Central memory CD4-positive, alpha-beta T cell (primary cell): ENCODE measurements around the gene GPI.
A peak's percentile ranks its signal among the peaks of the same experiment; 100 is the strongest.
"Not testable (repeated sequence)": the region's sequence is repeated elsewhere in the genome, so short reads cannot be mapped to it uniquely, and the experiment has no call there.

ENCODE experiments used
- DNase-seq: peaks from one replicate; pipeline ENCODE4 v3.0.0; 2022
- total RNA-seq, 3 experiments: gene quantifications; one replicate each; lab custom pipeline; 2026; lab: John Stamatoyannopoulos, UW

GPI gene
- total RNA-seq = 82.2 to 352 (median 161) reads per million in 3 experiments

DNA sequence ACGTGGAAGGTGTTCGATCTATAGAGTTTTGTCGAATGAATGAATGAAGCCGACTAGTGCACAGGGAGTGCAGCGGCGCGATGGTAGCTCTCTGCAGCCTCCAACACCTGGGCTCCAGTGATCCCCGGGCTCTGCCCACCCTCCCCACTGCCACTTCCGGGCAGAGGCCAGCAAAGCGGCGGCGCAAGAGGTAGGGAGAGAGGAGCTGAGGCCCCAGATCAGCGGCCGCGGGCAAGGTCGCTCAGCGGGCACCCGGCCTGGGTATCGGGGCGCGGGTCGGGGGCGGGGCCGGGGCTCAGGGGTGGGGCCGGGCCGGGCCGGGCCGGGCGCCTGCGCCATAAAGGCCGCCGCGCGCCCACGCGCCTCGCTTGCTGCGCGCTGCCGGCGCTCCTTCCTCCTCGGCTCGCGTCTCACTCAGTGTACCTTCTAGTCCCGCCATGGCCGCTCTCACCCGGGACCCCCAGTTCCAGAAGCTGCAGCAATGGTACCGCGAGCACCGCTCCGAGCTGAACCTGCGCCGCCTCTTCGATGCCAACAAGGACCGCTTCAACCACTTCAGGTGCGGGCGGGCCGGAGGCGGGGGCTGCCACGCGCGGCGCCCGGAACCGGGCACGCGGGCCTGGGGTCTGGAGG is at the start of gene GPI:
Gene GPI (plus strand): TSS at position 367 of the 633 bp plus-strand sequence. CDS start 71 bp downstream, at position 438.
- peak; percentile 51 for DNase-seq

- DNase-seq = no peak
Observed at GRCh38 chr19:34316247-34316646, 48.7 kb upstream of the GPI start.

GRCh38 chr19:34316741-34317301 is 48.2 kb upstream of the GPI start:
- DNase-seq = no peak

- peak; percentile 42 for DNase-seq
Observed at GRCh38 chr19:34317311-34317927, 47.6 kb upstream of the GPI start.

- no peak for DNase-seq
Observed at GRCh38 chr19:34319230-34319585, 45.8 kb upstream of the GPI start.

DNA sequence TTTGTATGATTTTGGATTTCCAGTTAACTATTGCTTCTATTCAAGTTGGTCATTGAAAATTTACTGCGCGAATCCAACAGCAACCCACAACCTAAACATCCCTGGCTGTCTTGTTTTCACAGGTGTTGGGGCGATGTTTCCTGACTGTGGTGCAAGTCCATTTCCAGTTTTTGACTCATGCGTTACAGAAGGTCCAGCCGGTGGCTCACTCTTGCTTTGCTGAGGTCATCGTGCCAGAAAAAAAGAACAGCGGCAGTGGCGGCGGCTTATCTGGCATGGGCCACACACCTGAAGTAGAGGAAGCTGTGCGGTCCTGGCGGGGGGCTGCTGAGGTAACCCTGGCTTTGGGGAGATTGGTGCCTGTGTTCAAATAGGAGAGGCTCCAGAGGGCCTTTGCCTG is 45.2 kb upstream of the GPI start:
- no peak for DNase-seq

- DNase-seq = no peak
Observed at GRCh38 chr19:34320277-34320676, 44.7 kb upstream of the GPI start.

DNA sequence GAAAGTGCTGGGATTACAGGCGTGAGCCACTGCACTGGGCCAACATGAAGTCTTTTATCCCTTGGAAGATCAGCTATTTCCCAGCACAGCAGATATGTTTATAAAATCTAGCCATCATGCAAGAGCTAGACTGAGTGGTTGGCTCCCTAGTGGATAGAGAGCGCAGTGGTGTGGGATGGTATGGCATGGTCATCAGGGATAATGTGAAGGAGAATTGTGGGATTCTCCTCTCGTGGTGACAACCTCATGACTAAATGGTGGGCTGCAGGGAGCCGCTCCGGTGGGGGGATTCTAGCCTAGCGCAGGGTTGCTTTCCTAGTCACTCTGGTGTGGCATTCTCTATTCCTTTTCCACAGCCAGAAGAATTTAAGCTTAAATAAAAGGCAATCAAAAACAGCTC is 43.3 kb upstream of the GPI start:
- DNase-seq = no peak

- no peak for DNase-seq
Observed at GRCh38 chr19:34323433-34324204, 41.4 kb upstream of the GPI start.

- DNase-seq = no peak
Observed at GRCh38 chr19:34324320-34324719, 40.7 kb upstream of the GPI start.

GRCh38 chr19:34325181-34325580 is 39.8 kb upstream of the GPI start:
- no peak for DNase-seq

DNA sequence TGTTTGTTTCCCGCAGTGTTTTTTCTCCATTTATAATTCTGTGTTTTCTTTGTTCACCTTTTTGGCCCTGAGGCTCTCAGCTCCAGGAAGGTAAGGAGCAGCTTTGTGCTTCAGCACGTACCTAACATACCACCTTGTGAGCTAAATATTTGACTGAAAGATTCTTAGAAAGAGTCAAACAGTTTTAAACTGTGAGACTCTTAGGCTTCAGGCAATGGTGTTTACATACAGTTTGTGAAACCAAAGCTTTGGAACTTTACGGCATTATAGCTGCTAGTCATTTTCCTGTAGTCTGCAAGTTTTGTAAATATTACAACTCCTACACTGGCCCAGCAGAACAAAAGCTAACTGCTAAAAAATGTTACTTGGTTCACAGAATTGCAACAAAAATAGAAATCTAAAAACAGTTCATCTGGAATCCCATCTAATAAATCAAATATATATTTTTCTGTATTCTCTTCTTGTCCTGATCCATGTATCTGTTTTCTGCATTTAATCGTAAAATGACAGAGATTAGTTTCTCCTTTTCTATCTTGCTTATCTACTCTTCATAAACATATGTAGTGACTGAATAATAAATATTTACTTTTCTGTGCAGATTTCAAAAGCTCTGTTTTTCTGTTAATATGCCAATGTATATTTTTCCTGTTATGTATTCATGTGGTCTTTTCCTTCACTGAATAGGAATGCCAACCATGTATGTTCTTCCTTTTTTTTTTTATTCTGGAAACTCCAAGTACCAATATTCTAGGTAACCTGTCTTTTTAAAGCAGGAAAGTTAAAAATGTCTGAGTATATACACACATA is 38.8 kb upstream of the GPI start:
- DNase-seq = no peak

GRCh38 chr19:34327851-34328250 is 37.1 kb upstream of the GPI start:
- no peak for DNase-seq

GRCh38 chr19:34328982-34329381 is 36.0 kb upstream of the GPI start:
- DNase-seq = no peak

DNA sequence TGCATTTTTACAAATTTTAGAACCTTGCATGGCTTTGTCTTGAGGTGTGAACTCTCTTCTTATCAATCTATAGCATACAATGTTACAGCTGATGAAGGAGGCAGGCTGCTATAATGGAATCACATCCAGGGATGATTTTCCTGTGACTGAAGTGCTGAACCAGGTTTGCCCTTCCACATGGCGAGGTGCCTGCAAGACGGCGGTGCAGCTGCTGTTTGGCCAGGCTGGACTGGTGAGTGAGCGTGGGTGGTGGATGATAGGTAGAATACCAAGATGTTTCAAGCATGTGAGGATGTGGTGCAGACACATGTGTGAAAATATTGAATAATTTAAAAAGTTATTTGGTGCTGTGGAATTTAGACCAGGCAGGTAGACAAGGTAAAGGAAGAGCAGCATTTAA is 34.9 kb upstream of the GPI start:
- DNase-seq = no peak

DNA sequence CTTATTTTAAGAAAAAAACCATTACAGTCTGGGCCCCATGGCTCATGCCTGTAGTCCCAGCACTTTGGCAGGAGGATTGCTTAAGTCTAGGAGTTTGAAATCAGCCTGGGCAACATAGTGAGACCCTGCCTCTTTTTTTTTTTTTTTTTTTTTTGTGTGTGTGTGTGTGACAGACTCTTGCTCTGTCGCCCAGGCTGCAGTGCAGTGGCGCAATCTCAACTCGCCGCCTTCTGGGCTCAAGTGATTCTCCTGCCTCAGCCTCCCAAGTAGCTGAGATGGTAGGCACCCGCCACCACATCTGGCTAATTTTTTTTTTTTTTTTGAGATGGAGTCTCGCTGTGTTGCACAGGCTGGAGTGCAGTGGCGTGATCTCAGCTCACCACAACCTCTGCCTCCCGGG is 34.4 kb upstream of the GPI start:
- not testable (repeated sequence) for DNase-seq

DNA sequence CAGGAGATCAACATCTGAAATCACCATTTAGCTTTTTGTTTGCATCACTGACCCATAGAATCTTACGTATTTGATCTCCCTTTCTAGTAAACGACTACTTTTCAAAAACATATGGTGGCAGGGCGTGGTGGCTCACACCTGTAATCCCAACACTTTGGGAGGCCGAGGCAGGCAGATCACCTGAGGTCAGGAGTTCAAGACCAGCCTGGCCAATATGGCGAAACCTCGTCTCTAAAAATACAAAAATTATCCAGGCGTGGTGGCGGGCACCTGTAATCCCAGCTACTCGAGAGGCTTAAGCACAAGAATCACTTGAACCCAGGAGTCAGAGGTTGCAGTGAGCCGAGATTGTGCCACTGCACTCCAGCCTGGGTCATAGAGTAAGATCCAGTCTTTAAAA is 33.4 kb upstream of the GPI start:
- DNase-seq = not testable (repeated sequence)

GRCh38 chr19:34332027-34332760 is 32.8 kb upstream of the GPI start:
- no peak for DNase-seq

- DNase-seq = no peak
Observed at GRCh38 chr19:34335914-34336313, 29.1 kb upstream of the GPI start.

DNA sequence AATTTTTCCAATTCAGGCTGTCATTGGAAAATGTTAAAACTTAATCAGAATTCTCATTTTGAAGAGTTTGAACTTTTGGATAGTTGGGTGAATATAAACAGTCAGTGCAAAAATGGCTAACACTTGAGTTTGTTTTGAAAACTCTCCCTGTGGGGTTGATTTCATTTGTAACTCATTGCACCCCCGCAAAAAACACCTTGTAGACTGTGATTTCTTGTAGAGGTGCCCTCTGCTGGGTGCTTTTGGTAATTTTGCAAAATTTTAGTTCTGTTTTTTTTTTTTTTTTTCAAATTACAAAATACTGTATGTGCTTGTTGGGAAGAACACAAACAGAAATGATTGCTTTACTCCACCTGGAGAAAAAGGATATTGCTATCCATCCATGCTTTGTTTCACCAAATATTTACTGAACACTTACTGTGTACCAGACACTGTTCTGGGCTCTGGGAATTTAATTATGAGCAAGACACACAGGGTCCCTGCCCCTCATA is 28.2 kb upstream of the GPI start:
- DNase-seq = peak; percentile 52

DNA sequence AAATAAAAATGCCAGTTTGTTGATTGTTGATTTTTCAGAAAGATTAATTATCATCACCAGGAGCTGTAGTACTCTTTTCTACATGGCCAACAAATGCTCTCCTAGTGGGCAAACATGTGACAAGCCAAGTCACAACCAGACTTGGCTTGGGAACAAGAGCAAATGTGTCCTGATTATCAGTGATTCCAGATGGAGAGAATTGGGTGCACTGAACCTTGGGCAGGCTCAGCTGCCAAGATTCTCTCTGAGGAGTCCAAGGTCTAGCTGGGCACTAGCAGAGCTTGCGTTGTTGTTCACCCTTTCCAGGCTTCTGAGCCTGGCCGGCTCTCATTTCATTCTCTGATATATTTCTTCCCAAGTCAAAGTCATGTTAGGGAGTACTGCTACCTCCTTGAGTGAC is 27.3 kb upstream of the GPI start:
- no peak for DNase-seq
